Measurements from ENCODE around the gene KCMF1.
"Not testable (repeated sequence)": the region's sequence is repeated elsewhere in the genome, so short reads cannot be mapped to it uniquely, and the experiment has no call there.

The KCMF1 gene

DNA sequence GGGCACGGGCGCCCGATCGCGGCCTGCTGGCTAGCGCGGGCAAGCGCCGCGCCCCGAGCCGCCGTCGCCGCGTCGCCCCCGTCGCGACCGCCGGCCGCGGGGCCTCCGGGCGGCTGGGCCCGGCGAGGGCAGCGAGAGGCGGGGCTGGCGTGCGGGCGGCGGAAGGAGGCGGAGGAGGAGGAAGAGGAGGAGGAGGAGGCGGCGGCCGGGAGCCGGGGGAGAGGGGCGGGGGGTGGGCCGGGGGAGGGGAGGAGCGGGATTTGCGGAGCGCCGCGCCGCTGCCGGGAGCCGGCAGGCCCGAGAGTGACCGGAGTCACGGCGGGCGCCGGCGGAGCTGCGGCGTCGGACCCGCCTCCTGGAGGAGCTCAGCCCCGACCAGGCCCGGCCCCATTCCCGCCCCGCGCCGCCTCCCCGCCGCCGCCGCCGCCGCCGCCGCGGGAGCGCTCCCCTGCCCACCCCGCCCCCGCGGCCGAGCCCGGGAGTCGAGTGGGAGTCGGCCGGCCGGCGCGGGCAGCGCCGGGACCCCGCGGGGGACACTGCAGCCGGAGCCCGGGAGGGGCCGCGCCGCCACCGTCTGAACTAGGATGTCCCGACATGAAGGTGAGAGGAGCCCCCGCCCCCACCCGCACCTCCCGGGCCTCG, at the start of gene KCMF1:
KCMF1 (plus strand) TSS at position 294 of the 642 bp plus-strand sequence; CDS start at position 585, 291 bp downstream.
- peak; percentile 50 for DNase-seq (ENCODE audit: low read depth)

- no peak for DNase-seq (ENCODE audit: low read depth)
Measured at GRCh38 chr2:84923009-84923408, 48.0 kb upstream of the KCMF1 start.

DNA sequence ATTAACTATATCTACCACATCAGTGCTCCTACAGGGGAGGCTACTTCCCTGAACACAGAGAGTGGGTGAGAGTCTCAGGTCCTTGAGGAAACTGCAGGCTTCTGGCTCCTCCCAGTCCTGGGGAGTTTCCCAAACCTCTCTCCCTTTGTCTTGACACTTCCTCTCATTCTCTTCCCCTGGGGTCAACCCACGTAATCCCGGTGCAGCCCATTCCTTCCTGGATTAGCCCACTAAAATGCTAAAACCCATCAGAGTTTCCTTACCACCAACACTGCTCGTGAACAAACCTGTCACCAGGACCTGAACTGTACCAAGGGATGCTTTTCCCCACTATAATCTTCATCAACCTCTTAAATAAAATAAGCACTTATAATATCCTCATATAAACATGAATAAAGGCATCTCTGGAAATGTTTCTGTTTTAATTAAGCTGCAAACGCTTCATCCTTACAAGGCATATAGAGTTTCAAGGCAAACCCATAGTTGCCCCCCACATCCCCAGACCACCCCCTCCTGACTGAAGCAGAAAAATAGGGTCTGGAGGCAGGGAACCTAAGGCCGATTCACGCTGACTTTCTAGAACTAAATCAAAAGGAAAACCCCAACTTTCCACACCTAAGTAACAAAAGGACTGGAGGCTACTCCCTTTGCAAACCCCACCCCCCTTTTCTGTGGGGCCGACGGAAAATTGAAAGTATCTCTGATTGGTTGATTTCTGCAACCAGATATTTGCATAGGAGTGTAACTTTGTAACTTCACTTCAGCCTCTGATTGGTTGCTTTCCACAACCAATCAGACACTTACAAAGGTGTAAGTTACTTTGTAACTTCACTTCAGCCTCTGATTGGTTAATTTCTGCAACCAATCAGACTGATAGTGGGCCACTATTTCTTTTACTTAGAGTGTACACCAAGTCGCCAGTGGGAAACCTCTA, 46.5 kb upstream of the KCMF1 start:
- DNase-seq (ENCODE audit: low read depth): no peak

- DNase-seq (ENCODE audit: low read depth): no peak
Measured at GRCh38 chr2:84925336-84925723, 45.6 kb upstream of the KCMF1 start.

DNA sequence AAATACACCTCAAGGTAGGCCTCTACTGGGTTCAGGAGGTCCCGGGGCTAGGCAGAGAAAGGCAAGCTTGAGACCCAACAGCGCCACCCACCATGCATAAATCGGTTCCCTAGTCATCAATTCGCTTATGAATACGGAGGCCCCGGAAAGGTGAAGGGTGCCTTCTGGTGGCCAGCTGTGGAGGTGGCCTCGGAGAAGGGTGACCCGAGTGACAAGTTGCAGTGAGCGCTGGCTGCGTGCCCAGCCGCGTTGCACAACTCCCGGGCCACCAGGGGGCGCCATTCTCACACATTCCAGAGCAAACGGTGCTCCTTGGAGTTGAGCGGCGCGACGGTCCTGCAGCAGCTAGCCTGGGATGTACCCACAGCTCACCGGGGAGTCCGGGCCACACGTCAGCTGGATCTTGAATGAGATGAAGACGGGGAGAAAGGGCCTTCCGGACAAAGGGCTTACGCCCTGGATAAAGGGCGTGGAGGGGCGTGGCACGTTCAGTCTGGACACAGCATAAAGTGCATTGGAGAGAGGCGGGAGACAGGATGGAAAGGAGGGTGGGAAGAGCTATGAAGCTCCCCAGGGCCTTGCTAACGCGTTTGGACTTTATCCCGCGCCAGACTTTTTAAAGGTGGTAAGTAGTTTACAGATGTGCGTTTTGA, 45.1 kb upstream of the KCMF1 start:
- DNase-seq (ENCODE audit: low read depth): peak; percentile 99

- no peak for DNase-seq (ENCODE audit: low read depth)
Measured at GRCh38 chr2:84927275-84927627, 43.7 kb upstream of the KCMF1 start.

GRCh38 chr2:84931384-84931821, 39.6 kb upstream of the KCMF1 start:
- DNase-seq (ENCODE audit: low read depth): no peak

GRCh38 chr2:84938194-84938879, 32.6 kb upstream of the KCMF1 start:
- no peak for DNase-seq (ENCODE audit: low read depth)

- no peak for DNase-seq (ENCODE audit: low read depth)
Measured at GRCh38 chr2:84939426-84940087, 31.4 kb upstream of the KCMF1 start.

GRCh38 chr2:84940088-84940470, 30.9 kb upstream of the KCMF1 start:
- DNase-seq (ENCODE audit: low read depth): no peak

- DNase-seq (ENCODE audit: low read depth): no peak
Measured at GRCh38 chr2:84940831-84941412, 30.0 kb upstream of the KCMF1 start.

DNA sequence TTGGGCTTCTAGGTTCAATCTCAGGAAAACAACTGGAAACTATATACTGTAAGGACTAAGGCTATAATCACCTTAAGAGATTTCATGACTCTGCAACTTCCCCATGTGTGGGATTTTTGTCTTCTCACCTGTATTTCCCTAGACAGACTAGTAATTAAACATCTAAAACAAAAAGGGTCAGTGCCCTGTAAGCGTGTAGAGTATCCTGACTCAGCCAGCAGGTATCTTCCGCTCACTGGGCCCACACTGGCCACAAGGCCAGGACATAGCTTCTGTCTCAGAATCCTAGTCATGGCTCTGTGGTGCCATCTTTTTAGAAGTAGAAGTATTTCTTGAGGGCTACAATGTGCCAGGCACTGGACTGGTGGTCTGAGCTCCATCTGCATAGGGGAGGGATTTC, 28.8 kb upstream of the KCMF1 start:
- DNase-seq (ENCODE audit: low read depth): no peak

DNA sequence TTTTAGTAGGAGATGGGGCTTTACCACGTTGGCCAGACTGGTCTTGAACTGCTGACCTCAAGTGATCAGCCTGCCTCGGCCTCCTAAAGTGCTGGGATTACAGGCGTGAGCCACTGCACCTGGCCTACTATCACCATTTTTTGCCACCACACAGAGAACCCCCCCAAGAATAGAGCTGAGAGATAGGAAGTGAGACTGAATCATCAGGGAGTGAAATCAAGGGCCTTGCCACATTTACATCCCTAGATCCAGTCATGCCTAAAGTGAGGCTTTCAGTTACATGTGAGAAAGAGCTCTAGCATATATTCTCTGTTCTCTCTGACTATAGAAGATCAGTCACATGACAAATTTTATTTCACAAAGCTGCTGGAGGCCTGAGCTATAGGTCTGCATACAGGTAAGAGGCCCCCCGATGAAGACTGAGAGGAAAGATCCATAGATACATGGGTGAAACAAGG, 28.0 kb upstream of the KCMF1 start:
- no peak for DNase-seq (ENCODE audit: low read depth)

GRCh38 chr2:84944295-84944909, 26.6 kb upstream of the KCMF1 start:
- no peak for DNase-seq (ENCODE audit: low read depth)

DNA sequence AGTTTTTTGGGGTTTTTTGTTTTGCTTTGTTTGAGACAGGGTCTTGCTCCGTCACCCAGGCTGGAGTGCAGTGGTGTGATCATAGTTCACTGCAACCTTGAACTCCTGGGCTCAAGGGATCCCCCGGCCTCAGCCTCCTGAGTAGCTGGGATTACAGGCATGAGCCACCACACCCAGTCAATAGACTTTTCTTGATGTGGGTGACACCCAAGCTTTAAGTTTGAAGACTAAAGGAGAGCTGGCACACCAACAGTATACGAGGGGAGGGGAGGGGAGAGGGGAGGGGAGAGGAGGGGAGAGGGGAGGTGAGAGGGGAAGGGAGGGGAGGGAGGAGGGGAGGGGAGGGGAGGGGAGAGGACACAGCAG, 25.1 kb upstream of the KCMF1 start:
- DNase-seq (ENCODE audit: low read depth): not testable (repeated sequence)

DNA sequence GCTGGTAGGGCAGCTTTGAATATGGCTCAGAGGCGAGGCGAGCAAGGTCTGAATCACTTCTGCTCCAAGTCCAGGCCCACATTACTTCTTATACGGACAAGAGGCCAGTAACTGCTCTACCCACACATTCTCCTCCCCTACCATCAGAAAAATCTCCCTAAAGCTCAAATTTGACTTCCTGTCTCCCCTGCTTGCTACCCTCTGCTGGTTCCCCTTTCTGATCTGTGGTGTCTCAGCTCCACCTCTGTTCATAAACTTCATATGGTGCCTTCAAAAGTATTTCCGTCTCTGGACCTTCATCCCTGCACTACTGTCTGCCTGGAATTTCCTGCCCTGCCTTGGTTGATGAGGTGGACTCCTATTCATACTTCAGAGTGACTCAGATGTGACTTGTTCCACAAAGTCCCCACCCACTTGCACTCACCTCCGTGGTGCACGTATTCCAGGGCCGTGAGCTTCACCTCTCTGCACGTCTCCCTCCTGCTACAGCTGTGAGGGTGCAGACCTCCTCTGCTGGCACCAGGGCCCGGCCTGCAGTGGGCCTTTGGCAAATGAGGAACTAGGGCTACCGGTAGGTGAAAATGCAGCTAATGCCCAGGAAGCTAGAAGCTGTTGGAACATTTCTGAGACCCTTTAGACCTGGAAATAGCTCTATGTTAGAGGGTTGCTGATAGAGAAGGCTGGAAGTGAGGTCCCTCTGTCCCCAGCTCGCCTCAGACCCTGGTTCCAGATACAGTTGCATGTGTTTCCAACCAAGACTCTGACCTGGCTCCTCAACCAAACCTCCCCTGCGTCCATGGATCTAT, 24.6 kb upstream of the KCMF1 start:
- DNase-seq (ENCODE audit: low read depth): no peak

- DNase-seq (ENCODE audit: low read depth): no peak
Measured at GRCh38 chr2:84947010-84947593, 23.9 kb upstream of the KCMF1 start.

DNA sequence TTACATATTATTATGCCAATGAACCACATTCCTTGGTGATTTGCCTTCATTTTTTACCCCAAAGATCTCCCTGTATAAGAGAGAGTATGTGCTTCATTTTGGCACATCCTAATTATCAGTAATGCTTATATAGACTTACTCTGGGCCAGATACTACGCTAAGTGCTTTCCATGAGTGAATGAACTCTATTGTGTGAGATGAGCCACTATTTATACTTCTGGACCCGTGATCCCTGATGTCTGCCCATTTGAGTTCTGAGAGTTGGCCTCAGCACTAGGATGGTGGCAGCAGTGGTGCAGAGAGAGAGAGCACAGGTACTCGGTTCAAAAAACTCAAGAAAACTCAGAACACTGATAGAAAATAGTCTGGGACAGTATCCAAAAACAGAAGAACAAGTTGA, 17.4 kb upstream of the KCMF1 start:
- DNase-seq (ENCODE audit: low read depth): no peak

DNA sequence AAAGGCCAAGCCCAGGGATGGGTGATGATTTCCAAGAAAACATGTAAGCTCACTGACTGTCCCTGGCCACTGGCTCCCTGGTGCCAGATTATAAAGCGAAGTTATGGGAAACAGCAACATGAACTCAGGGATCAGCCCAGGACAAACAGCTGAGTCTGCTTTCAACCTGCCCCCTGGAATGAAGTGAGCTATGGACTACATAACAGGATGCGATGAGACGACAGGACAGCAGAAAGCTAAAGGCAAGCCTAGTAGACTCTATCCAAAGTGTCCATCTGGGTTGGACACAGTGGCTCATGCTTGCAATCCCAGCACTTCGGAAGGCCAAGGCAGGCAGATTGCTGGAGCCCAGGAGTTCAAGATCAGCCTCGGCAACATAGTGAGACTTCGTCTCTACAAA, 16.6 kb upstream of the KCMF1 start:
- no peak for DNase-seq (ENCODE audit: low read depth)
